Measurements from ENCODE around the gene SIRPG.
"Not testable (repeated sequence)": the region's sequence is repeated elsewhere in the genome, so short reads cannot be mapped to it uniquely, and the experiment has no call there.

SIRPG gene

GRCh38 chr20:1657556-1658334 is at the start of gene SIRPG:
Gene SIRPG (minus strand): TSS chr20:1657779. CDS start chr20:1657714, 65 bp downstream.
- DNase-seq (ENCODE audit: low spot score): no peak

GRCh38 chr20:1706887-1707286 is 49.3 kb upstream of the SIRPG start:
- DNase-seq (ENCODE audit: low spot score): not testable (repeated sequence)

- no peak for DNase-seq (ENCODE audit: low spot score)
These were observed 48.5 kb upstream of the SIRPG start for GRCh38 chr20:1706079-1706478.

GRCh38 chr20:1702855-1703254 is 45.3 kb upstream of the SIRPG start:
- DNase-seq (ENCODE audit: low spot score): no peak

GRCh38 chr20:1702328-1702727 is 44.7 kb upstream of the SIRPG start:
- DNase-seq (ENCODE audit: low spot score): no peak

- no peak for DNase-seq (ENCODE audit: low spot score)
These were observed 43.4 kb upstream of the SIRPG start for GRCh38 chr20:1700990-1701389.

- no peak for DNase-seq (ENCODE audit: low spot score)
These were observed 40.0 kb upstream of the SIRPG start for GRCh38 chr20:1697592-1697991.

- DNase-seq (ENCODE audit: low spot score): no peak
These were observed 39.1 kb upstream of the SIRPG start for GRCh38 chr20:1696521-1697209.

GRCh38 chr20:1694672-1695071 is 37.1 kb upstream of the SIRPG start:
- DNase-seq (ENCODE audit: low spot score): no peak

- DNase-seq (ENCODE audit: low spot score): no peak
These were observed 35.8 kb upstream of the SIRPG start for GRCh38 chr20:1693427-1693826.

GRCh38 chr20:1689721-1690120 is 32.1 kb upstream of the SIRPG start:
- DNase-seq (ENCODE audit: low spot score): no peak

- DNase-seq (ENCODE audit: low spot score): no peak
These were observed 31.4 kb upstream of the SIRPG start for GRCh38 chr20:1688886-1689538.

GRCh38 chr20:1687053-1687452 is 29.5 kb upstream of the SIRPG start:
- DNase-seq (ENCODE audit: low spot score): no peak

- no peak for DNase-seq (ENCODE audit: low spot score)
These were observed 28.7 kb upstream of the SIRPG start for GRCh38 chr20:1686151-1686748.

GRCh38 chr20:1685304-1686052 is 27.9 kb upstream of the SIRPG start:
- DNase-seq (ENCODE audit: low spot score): no peak

- DNase-seq (ENCODE audit: low spot score): no peak
These were observed 27.3 kb upstream of the SIRPG start for GRCh38 chr20:1684872-1685271.

GRCh38 chr20:1676650-1677049 is 19.1 kb upstream of the SIRPG start:
- no peak for DNase-seq (ENCODE audit: low spot score)

- DNase-seq (ENCODE audit: low spot score): no peak
These were observed 17.6 kb upstream of the SIRPG start for GRCh38 chr20:1674990-1675780.

- DNase-seq (ENCODE audit: low spot score): no peak
These were observed 16.8 kb upstream of the SIRPG start for GRCh38 chr20:1674361-1674760.

- no peak for DNase-seq (ENCODE audit: low spot score)
These were observed 15.8 kb upstream of the SIRPG start for GRCh38 chr20:1673424-1673823.

- DNase-seq (ENCODE audit: low spot score): no peak
These were observed 15.1 kb upstream of the SIRPG start for GRCh38 chr20:1672728-1673127.
